ENCODE results near the gene DSTYK.

The DSTYK gene

DNA sequence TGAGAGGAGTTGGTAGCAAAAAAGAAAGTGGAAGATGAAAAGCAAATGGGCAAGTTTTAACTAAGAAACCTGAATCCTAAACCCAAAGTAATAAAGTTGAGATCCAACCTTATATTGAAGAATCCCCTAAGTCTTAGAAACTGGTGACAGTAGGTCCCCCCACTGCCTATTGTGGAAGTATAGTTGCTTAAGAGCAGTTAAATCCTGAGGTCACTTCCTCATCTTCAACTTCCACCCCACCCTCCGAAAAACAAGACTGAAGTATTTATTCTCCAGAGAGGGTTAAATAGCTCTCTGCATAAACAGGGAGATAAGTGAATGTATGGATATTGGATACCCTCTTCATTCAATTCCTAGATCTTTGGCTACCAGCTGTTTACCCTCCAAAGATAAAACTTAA lies 3.3 kb upstream of the DSTYK start:
- Histone ChIP-seq H3K4me3 (ENCODE audit: severe bottlenecking) (no peak overlapping the region), H3K9me3 (ENCODE audit: severe bottlenecking) (no peaks in the 10 kb centered on the region), H3K36me3 (ENCODE audit: low read depth) (no peaks in the 10 kb centered on the region), H3K27me3 (ENCODE audit: insufficient read depth, poor library complexity, severe bottlenecking) (no peaks in the 10 kb centered on the region), H3K4me1 (ENCODE audit: insufficient read depth, poor library complexity, severe bottlenecking) (peaks cover 4% of the 10 kb centered on the region), H3K27ac (ENCODE audit: poor library complexity, severe bottlenecking) (no peak overlapping the region)
- DNase-seq (ENCODE audit: low spot score) (no peak), ATAC-seq (ENCODE audit: low read depth) (no peak)
- TF ChIP-seq, protein P1, sequence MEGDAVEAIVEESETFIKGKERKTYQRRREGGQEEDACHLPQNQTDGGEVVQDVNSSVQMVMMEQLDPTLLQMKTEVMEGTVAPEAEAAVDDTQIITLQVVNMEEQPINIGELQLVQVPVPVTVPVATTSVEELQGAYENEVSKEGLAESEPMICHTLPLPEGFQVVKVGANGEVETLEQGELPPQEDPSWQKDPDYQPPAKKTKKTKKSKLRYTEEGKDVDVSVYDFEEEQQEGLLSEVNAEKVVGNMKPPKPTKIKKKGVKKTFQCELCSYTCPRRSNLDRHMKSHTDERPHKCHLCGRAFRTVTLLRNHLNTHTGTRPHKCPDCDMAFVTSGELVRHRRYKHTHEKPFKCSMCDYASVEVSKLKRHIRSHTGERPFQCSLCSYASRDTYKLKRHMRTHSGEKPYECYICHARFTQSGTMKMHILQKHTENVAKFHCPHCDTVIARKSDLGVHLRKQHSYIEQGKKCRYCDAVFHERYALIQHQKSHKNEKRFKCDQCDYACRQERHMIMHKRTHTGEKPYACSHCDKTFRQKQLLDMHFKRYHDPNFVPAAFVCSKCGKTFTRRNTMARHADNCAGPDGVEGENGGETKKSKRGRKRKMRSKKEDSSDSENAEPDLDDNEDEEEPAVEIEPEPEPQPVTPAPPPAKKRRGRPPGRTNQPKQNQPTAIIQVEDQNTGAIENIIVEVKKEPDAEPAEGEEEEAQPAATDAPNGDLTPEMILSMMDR (IDR thresholded peaks at IDR 0.05; ENCODE audit: poor library complexity, severe bottlenecking): no peak

DNA sequence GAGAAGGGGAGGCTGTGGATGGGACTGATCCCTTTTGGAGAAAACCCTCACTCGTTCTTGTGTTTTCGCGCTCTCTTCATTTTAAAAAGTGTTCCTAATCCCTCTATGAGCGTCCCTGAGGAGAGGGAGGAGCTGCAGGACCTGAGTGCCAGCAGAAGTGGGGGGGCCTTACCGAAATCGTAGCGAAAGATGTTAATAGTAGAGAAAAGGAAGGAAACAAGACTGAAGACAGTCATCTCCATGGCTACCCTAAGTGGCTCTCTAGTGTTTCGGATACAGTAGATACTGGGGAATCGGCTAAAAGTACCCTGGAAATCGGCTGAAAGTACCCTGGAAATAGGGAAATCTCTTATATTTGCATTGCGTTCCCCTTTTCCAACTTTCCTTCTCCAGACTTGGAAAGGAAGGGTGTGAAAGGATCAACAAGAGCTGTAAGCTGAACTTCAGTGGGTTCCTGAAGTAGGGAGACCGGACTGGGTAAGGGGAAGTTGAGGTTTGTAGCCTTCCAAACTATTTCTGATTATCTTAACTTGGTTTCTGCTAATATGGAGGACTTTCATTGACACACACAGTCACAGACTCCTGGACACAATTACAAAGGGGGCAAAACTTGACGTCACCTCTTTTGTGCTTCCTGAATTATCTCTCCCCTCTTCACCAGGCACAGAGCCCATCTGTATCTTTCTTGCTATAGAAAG lies 486 bp upstream of the DSTYK start:
- Histone ChIP-seq H3K36me3 (ENCODE audit: low read depth) (no peaks in the 10 kb centered on the region), H3K27me3 (ENCODE audit: insufficient read depth, poor library complexity, severe bottlenecking) (no peaks in the 10 kb centered on the region), H3K4me1 (ENCODE audit: insufficient read depth, poor library complexity, severe bottlenecking) (peaks cover 4% of the 10 kb centered on the region), H3K27ac (ENCODE audit: poor library complexity, severe bottlenecking) (peak overlapping the region; percentile 42), H3K9me3 (ENCODE audit: severe bottlenecking) (no peaks in the 10 kb centered on the region), H3K4me3 (ENCODE audit: severe bottlenecking) (peak overlapping the region; percentile 78)
- DNase-seq (ENCODE audit: low spot score): no peak
- ATAC-seq (ENCODE audit: low read depth): no peak
- TF ChIP-seq, protein P1 (IDR thresholded peaks at IDR 0.05; ENCODE audit: poor library complexity, severe bottlenecking): no peak

DNA sequence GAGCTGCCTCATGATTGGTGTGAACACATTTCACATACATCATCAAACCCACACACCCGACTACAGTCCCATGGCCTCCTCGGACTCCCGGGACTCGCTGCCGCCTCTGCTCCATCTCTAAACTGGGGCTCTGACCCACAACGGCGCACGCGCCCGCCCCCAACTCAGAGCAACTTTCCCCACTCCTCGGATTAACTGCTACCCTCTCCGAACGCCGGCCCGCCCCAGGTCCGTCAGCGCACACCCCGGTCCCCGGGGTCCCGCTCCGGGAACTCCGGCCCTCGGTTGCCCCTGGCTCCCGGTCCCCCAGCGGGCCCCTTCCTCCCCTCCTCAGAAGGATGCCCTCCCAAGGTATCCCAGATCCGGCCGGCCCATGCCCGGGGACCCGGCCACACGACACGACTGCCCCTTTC lies 740 bp downstream of the DSTYK start:
- ATAC-seq (ENCODE audit: low read depth) (no peak; the same call in none of the 3 replicates), DNase-seq (ENCODE audit: low spot score) (no peak)
- H3K9me3 ChIP-seq (ENCODE audit: severe bottlenecking): no peaks in the 10 kb centered on the region
- H3K27me3 ChIP-seq (ENCODE audit: insufficient read depth, poor library complexity, severe bottlenecking): no peaks in the 10 kb centered on the region
- peak overlapping the region; percentile 78 for H3K4me3 ChIP-seq (ENCODE audit: severe bottlenecking)
- no peaks in the 10 kb centered on the region for H3K36me3 ChIP-seq (ENCODE audit: low read depth)
- TF ChIP-seq, protein P1 (IDR thresholded peaks at IDR 0.05; ENCODE audit: poor library complexity, severe bottlenecking): no peak
- peaks cover 4% of the 10 kb centered on the region for H3K4me1 ChIP-seq (ENCODE audit: insufficient read depth, poor library complexity, severe bottlenecking)
- H3K27ac ChIP-seq (ENCODE audit: poor library complexity, severe bottlenecking): peak overlapping the region; percentile 42

DNA sequence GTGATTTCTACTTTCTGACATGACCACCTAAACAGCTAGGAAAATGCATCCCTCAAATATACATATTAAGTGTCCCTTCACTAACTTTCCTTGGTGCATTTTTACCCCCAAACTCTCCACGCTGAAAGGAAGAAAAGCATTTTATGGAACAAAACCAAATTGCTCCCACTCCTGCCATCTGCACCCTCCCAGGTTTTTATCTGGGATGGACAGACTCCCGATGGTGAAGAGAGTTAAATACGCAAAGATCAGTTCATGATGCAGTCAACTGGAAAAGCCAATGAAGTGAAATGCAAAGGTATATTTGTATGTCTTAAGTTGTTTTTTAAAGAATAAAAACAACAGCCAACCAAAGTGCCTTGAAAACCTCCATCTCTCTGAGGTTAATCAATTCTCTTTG lies 2.7 kb downstream of the DSTYK start:
- no peak overlapping the region for H3K4me3 ChIP-seq (ENCODE audit: severe bottlenecking)
- no peaks in the 10 kb centered on the region for H3K27me3 ChIP-seq (ENCODE audit: insufficient read depth, poor library complexity, severe bottlenecking)
- H3K4me1 ChIP-seq (ENCODE audit: insufficient read depth, poor library complexity, severe bottlenecking): peaks cover 9% of the 10 kb centered on the region
- ATAC-seq (ENCODE audit: low read depth) (no peak), DNase-seq (ENCODE audit: low spot score) (no peak)
- H3K36me3 ChIP-seq (ENCODE audit: low read depth): no peaks in the 10 kb centered on the region
- TF ChIP-seq, protein P1 (IDR thresholded peaks at IDR 0.05; ENCODE audit: poor library complexity, severe bottlenecking): no peak
- no peaks in the 10 kb centered on the region for H3K9me3 ChIP-seq (ENCODE audit: severe bottlenecking)
- H3K27ac ChIP-seq (ENCODE audit: poor library complexity, severe bottlenecking): no peak overlapping the region

DNA sequence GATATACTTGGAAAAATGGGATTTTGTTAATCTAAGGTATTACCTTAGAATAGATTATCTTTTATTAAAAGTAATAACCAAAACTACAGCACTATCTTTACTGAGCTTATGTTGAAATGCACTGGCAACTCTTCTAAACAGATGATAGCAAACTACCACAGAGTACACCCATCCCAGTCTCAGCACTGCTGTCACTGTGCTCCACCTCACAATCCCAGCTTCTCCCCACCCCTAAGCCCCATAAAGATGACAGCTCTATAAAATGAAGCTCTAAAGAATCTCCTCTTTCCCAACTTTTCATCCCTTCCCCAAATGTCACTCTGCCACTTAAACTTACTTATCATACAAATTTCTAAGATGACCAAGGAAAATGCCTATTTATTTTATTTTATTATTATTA lies 6.4 kb downstream of the DSTYK start:
- no peaks in the 10 kb centered on the region for H3K36me3 ChIP-seq (ENCODE audit: low read depth)
- peaks cover 7% of the 10 kb centered on the region for H3K4me1 ChIP-seq (ENCODE audit: insufficient read depth, poor library complexity, severe bottlenecking)
- H3K27ac ChIP-seq (ENCODE audit: poor library complexity, severe bottlenecking): no peak overlapping the region
- no peaks in the 10 kb centered on the region for H3K9me3 ChIP-seq (ENCODE audit: severe bottlenecking)
- no peak for DNase-seq (ENCODE audit: low spot score)
- H3K4me3 ChIP-seq (ENCODE audit: severe bottlenecking): no peak overlapping the region
- ATAC-seq (ENCODE audit: low read depth): no peak
- TF ChIP-seq, protein P1 (IDR thresholded peaks at IDR 0.05; ENCODE audit: poor library complexity, severe bottlenecking): no peak
- H3K27me3 ChIP-seq (ENCODE audit: insufficient read depth, poor library complexity, severe bottlenecking): no peaks in the 10 kb centered on the region

All from RWPE2 (cell line).